Fibroblast of lung (primary cell): ENCODE measurements around the gene DOK4.

Source experiments
- EZH2 ChIP-seq: IDR thresholded peaks from 2 replicates; pipeline ENCODE4 v1.5.1; 2012; ENCODE audit warnings: low read length, control low read depth, mild to moderate bottlenecking; ENCODE audit errors: missing control alignments
- TF ChIP-seq, protein P1 (sequence below), 2 donors: IDR thresholded peaks in 1 of 2; conservative IDR thresholded peaks in 1 of 2; 1 replicate in 1 of 2; 2 replicates in 1 of 2; pipeline ENCODE4 v1.5.1; 2011 to 2012; ENCODE audit warnings: low read length in 2 of 2, control low read depth in 1 of 2, inconsistent platforms in 1 of 2, low read depth in 1 of 2, mild to moderate bottlenecking in 1 of 2

DNA sequence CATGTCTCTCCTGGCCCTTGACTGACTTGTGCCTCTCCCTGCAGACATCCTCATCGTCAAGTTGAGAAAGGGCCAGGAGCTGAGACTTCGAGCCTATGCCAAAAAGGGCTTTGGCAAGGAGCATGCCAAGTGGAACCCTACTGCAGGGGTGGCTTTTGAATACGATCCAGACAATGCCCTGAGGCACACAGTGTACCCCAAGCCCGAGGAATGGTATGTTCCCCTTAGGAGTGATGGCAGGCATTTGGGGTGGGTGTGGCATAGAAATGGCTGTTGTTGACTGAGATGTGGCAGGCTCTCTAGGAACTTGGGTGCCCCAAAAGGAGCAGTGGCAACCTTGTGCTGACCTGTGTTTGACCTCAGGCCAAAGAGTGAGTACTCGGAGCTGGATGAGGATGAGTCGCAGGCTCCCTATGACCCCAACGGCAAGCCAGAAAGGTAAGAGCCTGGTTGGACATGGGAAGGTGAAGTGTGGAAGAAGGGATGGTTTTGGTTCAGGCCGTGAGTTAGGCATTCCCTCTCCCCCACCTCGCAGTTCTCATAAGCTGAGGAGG lies 16.3 kb downstream of the DOK4 start:
- TF ChIP-seq, protein P1, sequence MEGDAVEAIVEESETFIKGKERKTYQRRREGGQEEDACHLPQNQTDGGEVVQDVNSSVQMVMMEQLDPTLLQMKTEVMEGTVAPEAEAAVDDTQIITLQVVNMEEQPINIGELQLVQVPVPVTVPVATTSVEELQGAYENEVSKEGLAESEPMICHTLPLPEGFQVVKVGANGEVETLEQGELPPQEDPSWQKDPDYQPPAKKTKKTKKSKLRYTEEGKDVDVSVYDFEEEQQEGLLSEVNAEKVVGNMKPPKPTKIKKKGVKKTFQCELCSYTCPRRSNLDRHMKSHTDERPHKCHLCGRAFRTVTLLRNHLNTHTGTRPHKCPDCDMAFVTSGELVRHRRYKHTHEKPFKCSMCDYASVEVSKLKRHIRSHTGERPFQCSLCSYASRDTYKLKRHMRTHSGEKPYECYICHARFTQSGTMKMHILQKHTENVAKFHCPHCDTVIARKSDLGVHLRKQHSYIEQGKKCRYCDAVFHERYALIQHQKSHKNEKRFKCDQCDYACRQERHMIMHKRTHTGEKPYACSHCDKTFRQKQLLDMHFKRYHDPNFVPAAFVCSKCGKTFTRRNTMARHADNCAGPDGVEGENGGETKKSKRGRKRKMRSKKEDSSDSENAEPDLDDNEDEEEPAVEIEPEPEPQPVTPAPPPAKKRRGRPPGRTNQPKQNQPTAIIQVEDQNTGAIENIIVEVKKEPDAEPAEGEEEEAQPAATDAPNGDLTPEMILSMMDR (conservative IDR thresholded peaks at IDR 0.05 in 1 of 2, IDR thresholded peaks at IDR 0.05 in 1 of 2; ENCODE audit: low read depth in 1 of 2, low read length in 2 of 2), result no peak
- no peak for TF ChIP-seq EZH2
